ENCODE measurements around the gene ABCA2. TPM values are rescaled to one million over a fixed set of nuclear protein-coding genes. Genes with fewer than 3 reads are reported as not detected.

Gene ABCA2
- total and polyA plus RNA-seq, 4 donors = 46.8 to 151 (median 95.4) TPM

DNA sequence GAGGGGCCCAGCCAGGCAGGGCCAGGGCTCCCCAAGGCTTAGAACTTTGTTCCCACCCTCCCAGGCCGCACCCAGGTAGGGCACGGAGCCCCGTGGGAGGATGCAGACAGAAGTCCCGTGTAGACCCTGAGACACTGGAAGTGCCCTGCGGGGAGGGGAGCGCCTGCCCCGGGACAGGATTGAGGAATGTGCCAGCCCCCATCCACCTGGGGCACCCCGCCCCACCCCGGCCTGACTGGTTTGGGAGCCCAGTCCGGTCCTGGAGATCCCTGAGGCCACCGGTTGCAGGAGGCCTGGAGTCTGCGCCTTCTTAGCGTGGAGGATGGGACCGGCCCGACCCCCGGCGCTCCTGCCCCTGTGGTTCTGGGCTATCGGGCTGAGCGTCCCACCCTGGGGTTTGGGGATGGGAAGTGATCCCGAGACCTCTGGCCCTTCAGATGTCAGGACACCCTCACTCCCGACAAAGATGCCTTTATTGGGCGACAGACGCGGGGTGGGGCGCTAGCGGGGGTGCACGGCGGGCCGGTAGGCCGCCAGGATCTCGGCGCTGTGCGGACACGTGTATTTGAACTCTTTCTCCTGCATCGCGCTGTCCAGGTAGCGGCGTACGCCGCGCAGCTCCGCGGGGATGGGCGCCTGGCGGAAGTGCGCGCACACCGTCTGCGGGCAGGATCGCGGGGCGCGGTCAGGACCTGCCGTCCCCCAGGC lies 33.7 kb downstream of the ABCA2 start:
- 55% methylated on average over 53 of the region's 54 CpGs for WGBS (ENCODE audit: insufficient coverage)
- no peak for DNase-seq (ENCODE audit: low read depth in 4 of 6, low spot score in 6 of 6)
- no peaks in the 10 kb centered on the region for H3K9me3 ChIP-seq (ENCODE audit: control insufficient read depth, insufficient read depth, low read length)
- H3K4me3 ChIP-seq (ENCODE audit: low read depth, low read length) = no peak overlapping the region
- peaks cover 53% of the 10 kb centered on the region for H3K4me1 ChIP-seq (ENCODE audit: control insufficient read depth, insufficient read depth, low read length)
- no peak overlapping the region for H3K27ac ChIP-seq (ENCODE audit: low read depth, low read length)
- peaks cover 36% of the 10 kb centered on the region for H3K36me3 ChIP-seq (ENCODE audit: control insufficient read depth, insufficient read depth, low read length)
- peaks cover 17% of the 10 kb centered on the region for H3K27me3 ChIP-seq (ENCODE audit: control insufficient read depth, insufficient read depth, low read length)

GRCh38 chr9:136992819-136993369 lies 35.1 kb downstream of the ABCA2 start:
- peaks cover 52% of the 10 kb centered on the region for H3K4me1 ChIP-seq (ENCODE audit: control insufficient read depth, insufficient read depth, low read length)
- H3K36me3 ChIP-seq (ENCODE audit: control insufficient read depth, insufficient read depth, low read length) = peaks cover 36% of the 10 kb centered on the region
- H3K27me3 ChIP-seq (ENCODE audit: control insufficient read depth, insufficient read depth, low read length) = peaks cover 17% of the 10 kb centered on the region
- H3K9me3 ChIP-seq (ENCODE audit: control insufficient read depth, insufficient read depth, low read length) = no peaks in the 10 kb centered on the region
- DNase-seq (ENCODE audit: low read depth in 4 of 6, low spot score in 6 of 6) = no peak
- 33% methylated on average over 18 of the region's 18 CpGs for WGBS (ENCODE audit: insufficient coverage)
- peak overlapping the region; percentile 65 for H3K4me3 ChIP-seq (ENCODE audit: low read depth, low read length)
- no peak overlapping the region for H3K27ac ChIP-seq (ENCODE audit: low read depth, low read length)

GRCh38 chr9:136991993-136992818 lies 35.8 kb downstream of the ABCA2 start, which contains the start of gene PAXX:
Gene PAXX, plus strand, starts transcription at chr9:136992422. Its CDS starts 22 bp downstream, at chr9:136992444.
- Histone ChIP-seq H3K4me3 (ENCODE audit: low read depth, low read length) (peak within 1 kb of the TSS; percentile 65), H3K4me1 (ENCODE audit: control insufficient read depth, insufficient read depth, low read length) (peaks cover 45% of the 10 kb centered on the region), H3K36me3 (ENCODE audit: control insufficient read depth, insufficient read depth, low read length) (peaks cover 36% of the 10 kb centered on the region), H3K27me3 (ENCODE audit: control insufficient read depth, insufficient read depth, low read length) (peaks cover 14% of the 10 kb centered on the region), H3K27ac (ENCODE audit: low read depth, low read length) (no peak within 1 kb of the TSS), H3K9me3 (ENCODE audit: control insufficient read depth, insufficient read depth, low read length) (no peaks in the 10 kb centered on the region)
- under 1% methylated on average over 75 of the region's 92 CpGs for WGBS (ENCODE audit: insufficient coverage)
- DNase-seq (ENCODE audit: low read depth in 4 of 6, low spot score in 6 of 6) = peak in 5 of 6 donors; percentile 73 to 97 (median 79)

DNA sequence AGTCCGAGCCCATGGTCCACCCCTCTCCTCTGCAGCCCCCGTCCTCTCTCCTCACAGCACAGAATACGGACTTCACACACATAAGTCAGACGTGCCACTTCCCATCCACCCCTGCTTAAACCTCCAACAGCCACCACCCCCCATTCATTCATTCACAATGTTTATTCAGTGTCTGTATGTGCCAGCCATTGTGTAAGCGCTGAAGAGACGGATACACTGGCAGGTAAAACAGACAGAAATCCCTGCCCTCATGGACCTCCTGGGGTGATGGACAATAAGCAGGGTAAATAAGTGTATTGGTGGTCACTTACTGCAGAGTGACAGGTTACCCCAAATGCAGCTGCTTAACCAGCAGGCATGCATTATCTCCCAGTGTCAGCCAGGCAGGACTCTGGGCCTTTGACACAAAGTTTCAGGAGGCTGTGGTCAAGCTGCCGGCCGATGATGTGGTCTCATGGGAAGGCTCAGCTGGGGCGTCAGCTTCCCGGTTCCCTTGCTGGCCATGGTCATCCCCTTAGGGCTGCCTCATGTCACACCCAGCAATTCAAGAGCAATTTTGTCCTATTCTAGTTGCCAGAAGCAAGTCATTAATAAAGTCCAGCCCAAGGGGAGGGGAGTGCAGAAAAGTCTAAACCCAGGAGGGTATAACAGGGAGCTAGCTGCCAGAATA lies 37.7 kb downstream of the ABCA2 start:
- peaks cover 19% of the 10 kb centered on the region for H3K27me3 ChIP-seq (ENCODE audit: control insufficient read depth, insufficient read depth, low read length)
- 64% methylated on average over 8 of the region's 10 CpGs for WGBS (ENCODE audit: insufficient coverage)
- no peak for DNase-seq (ENCODE audit: low read depth in 4 of 6, low spot score in 6 of 6)

DNA sequence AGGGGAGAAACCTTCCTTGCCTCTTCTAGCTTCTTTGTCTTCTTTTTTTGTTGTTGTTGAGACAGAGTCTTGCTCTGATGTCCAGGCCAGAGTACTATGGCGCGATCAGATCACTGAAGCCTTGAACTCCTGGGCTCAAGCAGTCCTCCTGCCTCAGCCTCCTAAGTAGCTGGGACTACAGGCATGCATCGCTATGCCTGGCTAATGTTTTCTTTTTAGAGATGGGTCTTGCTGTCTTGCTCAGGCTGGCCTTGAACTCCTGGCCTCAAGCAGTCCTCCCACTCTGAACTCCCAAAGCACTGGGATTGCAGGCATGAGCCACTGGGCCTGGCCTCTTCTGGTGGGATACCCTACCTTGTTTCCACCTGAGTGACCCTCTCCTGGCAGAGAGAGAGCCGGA lies 39.2 kb downstream of the ABCA2 start:
- Histone ChIP-seq H3K36me3 (ENCODE audit: control insufficient read depth, insufficient read depth, low read length) (peaks cover 10% of the 10 kb centered on the region), H3K9me3 (ENCODE audit: control insufficient read depth, insufficient read depth, low read length) (no peaks in the 10 kb centered on the region), H3K4me1 (ENCODE audit: control insufficient read depth, insufficient read depth, low read length) (peaks cover 34% of the 10 kb centered on the region), H3K27me3 (ENCODE audit: control insufficient read depth, insufficient read depth, low read length) (peaks cover 32% of the 10 kb centered on the region), H3K27ac (ENCODE audit: low read depth, low read length) (no peak overlapping the region), H3K4me3 (ENCODE audit: low read depth, low read length) (no peak overlapping the region)
- 93% methylated on average over 4 of the region's 4 CpGs for WGBS (ENCODE audit: insufficient coverage)
- no peak for DNase-seq (ENCODE audit: low read depth in 4 of 6, low spot score in 6 of 6)

More for the DNA sequence above, 37.7 kb downstream of the ABCA2 start:
- Histone ChIP-seq H3K27ac (ENCODE audit: low read depth, low read length) (no peak overlapping the region), H3K4me1 (ENCODE audit: control insufficient read depth, insufficient read depth, low read length) (peaks cover 30% of the 10 kb centered on the region), H3K9me3 (ENCODE audit: control insufficient read depth, insufficient read depth, low read length) (no peaks in the 10 kb centered on the region), H3K36me3 (ENCODE audit: control insufficient read depth, insufficient read depth, low read length) (peaks cover 24% of the 10 kb centered on the region), H3K4me3 (ENCODE audit: low read depth, low read length) (no peak overlapping the region)

DNA sequence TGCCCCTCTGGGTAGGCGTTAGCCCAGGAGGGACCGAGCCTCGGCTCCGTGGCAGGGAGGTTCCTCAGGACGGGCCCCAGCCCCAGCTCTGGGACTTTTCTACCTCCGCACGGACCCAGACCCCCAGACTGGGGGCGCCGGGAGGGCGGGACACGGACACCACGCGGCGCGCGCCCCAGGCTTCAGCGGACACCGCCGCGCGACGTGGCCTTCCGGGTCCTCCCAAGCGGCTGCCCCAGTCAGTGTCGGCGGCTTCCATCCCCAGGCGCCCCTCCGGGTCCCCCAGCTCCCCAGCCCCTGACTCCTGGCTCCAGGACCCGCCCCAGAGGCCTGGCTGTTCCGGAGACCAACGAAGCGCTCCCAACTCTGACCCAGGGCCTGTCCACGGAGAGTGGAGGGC lies 42.2 kb downstream of the ABCA2 start:
- Histone ChIP-seq H3K27me3 (ENCODE audit: control insufficient read depth, insufficient read depth, low read length) (peaks cover 37% of the 10 kb centered on the region), H3K4me3 (ENCODE audit: low read depth, low read length) (no peak overlapping the region), H3K36me3 (ENCODE audit: control insufficient read depth, insufficient read depth, low read length) (no peaks in the 10 kb centered on the region), H3K4me1 (ENCODE audit: control insufficient read depth, insufficient read depth, low read length) (peaks cover 17% of the 10 kb centered on the region), H3K9me3 (ENCODE audit: control insufficient read depth, insufficient read depth, low read length) (no peaks in the 10 kb centered on the region), H3K27ac (ENCODE audit: low read depth, low read length) (no peak overlapping the region)
- WGBS (ENCODE audit: insufficient coverage) = 7% methylated on average over 33 of the region's 33 CpGs
- no peak for DNase-seq (ENCODE audit: low read depth in 4 of 6, low spot score in 6 of 6)

GRCh38 chr9:136985027-136985602 lies 42.9 kb downstream of the ABCA2 start:
- Histone ChIP-seq H3K9me3 (ENCODE audit: control insufficient read depth, insufficient read depth, low read length) (no peaks in the 10 kb centered on the region), H3K27me3 (ENCODE audit: control insufficient read depth, insufficient read depth, low read length) (peaks cover 37% of the 10 kb centered on the region), H3K4me3 (ENCODE audit: low read depth, low read length) (no peak overlapping the region), H3K36me3 (ENCODE audit: control insufficient read depth, insufficient read depth, low read length) (no peaks in the 10 kb centered on the region), H3K27ac (ENCODE audit: low read depth, low read length) (no peak overlapping the region), H3K4me1 (ENCODE audit: control insufficient read depth, insufficient read depth, low read length) (peaks cover 21% of the 10 kb centered on the region)
- no peak for DNase-seq (ENCODE audit: low read depth in 4 of 6, low spot score in 6 of 6)
- WGBS (ENCODE audit: insufficient coverage) = 1% methylated on average over 48 of the region's 48 CpGs

DNA sequence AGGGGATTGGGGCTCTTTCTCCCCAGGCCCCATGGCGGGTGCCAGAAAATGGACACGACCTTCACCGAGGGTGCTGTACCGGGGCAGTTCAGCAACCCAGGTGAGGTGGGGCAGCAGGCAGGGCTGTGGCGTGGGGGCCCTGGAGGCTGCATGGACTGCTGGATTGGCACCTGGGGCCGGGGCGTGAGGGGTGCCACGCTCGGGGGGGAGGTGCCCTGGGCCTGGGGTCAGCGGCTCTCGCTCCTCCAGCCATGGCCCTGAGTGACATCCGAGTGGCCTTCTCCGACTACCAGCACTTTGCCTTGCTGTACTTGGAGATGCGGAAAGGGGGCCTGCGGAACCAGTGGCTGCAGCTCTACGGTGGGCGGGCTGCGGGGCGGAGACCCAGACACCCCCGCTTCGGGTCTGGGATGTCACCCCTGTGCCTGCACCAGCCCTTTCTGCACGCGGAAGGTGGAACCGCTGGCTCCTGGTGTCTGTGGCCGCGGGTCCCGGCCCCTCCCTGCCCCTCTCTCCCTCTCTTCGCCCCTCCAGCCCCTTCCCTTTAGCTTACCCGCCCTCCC lies 43.5 kb downstream of the ABCA2 start:
- no peaks in the 10 kb centered on the region for H3K9me3 ChIP-seq (ENCODE audit: control insufficient read depth, insufficient read depth, low read length)
- H3K36me3 ChIP-seq (ENCODE audit: control insufficient read depth, insufficient read depth, low read length) = no peaks in the 10 kb centered on the region
- no peak for DNase-seq (ENCODE audit: low read depth in 4 of 6, low spot score in 6 of 6)
- H3K27me3 ChIP-seq (ENCODE audit: control insufficient read depth, insufficient read depth, low read length) = peaks cover 37% of the 10 kb centered on the region
- H3K4me1 ChIP-seq (ENCODE audit: control insufficient read depth, insufficient read depth, low read length) = peaks cover 26% of the 10 kb centered on the region
- no peak overlapping the region for H3K4me3 ChIP-seq (ENCODE audit: low read depth, low read length)
- WGBS (ENCODE audit: insufficient coverage) = 28% methylated on average over 26 of the region's 29 CpGs
- no peak overlapping the region for H3K27ac ChIP-seq (ENCODE audit: low read depth, low read length)
